ENCODE measurements around the gene SYCP2L. TPM values are rescaled to one million over a fixed set of nuclear protein-coding genes. Genes with fewer than 3 reads are reported as not detected.

The SYCP2L gene
- total RNA-seq, 1 donor, result 0.36 TPM

DNA sequence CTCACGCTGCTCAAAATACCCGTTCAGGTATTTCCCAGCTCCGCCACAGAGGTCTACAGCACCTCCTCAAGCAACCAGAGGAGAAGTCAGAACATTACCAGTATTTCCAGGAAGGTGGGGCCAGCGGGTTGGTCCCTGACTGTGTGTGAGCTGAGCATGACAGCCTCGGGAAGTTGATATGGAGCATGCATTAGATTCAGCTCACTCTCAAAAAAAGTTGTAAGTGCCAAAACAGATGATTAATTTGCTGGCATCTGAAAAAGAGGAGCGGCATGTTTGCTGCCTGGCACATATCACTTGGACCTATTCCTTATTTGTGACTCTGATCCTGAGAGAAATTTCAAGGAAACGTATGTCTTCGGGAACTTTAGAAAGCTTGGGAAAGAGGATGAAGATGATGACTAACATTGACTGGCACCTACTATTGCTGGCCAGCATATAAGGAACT, 125.0 kb downstream of the SYCP2L start:
- H3K79me2 ChIP-seq (ENCODE audit: insufficient read depth, low read length), result no peaks in the 10 kb centered on the region
- no peaks in the 10 kb centered on the region for H3K9me3 ChIP-seq (ENCODE audit: low read depth, low read length)
- H3K36me3 ChIP-seq (ENCODE audit: insufficient read depth, low read length), result no peaks in the 10 kb centered on the region
- H3K4me1 ChIP-seq (ENCODE audit: insufficient read depth, low read length), result peaks cover 11% of the 10 kb centered on the region
- H3K4me3 ChIP-seq (ENCODE audit: insufficient read depth, low read length), result no peak overlapping the region
- peaks cover 10% of the 10 kb centered on the region for H3K27me3 ChIP-seq (ENCODE audit: insufficient read depth, low read length)
- H3K4me2 ChIP-seq (ENCODE audit: insufficient read depth, low read length), result no peak overlapping the region
- no peak overlapping the region for H2AFZ ChIP-seq (ENCODE audit: low read length)
- no peak overlapping the region for H3K27ac ChIP-seq (ENCODE audit: low read depth, low read length)
- DNase-seq (ENCODE audit: insufficient read length, low spot score, missing footprints), result no peak
- TF ChIP-seq, protein P1, sequence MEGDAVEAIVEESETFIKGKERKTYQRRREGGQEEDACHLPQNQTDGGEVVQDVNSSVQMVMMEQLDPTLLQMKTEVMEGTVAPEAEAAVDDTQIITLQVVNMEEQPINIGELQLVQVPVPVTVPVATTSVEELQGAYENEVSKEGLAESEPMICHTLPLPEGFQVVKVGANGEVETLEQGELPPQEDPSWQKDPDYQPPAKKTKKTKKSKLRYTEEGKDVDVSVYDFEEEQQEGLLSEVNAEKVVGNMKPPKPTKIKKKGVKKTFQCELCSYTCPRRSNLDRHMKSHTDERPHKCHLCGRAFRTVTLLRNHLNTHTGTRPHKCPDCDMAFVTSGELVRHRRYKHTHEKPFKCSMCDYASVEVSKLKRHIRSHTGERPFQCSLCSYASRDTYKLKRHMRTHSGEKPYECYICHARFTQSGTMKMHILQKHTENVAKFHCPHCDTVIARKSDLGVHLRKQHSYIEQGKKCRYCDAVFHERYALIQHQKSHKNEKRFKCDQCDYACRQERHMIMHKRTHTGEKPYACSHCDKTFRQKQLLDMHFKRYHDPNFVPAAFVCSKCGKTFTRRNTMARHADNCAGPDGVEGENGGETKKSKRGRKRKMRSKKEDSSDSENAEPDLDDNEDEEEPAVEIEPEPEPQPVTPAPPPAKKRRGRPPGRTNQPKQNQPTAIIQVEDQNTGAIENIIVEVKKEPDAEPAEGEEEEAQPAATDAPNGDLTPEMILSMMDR (IDR thresholded peaks at IDR 0.05; ENCODE audit: extremely low read depth, low read depth, low read length), result no peak
- H4K20me1 ChIP-seq (ENCODE audit: insufficient read depth, low read length), result no peaks in the 10 kb centered on the region

DNA sequence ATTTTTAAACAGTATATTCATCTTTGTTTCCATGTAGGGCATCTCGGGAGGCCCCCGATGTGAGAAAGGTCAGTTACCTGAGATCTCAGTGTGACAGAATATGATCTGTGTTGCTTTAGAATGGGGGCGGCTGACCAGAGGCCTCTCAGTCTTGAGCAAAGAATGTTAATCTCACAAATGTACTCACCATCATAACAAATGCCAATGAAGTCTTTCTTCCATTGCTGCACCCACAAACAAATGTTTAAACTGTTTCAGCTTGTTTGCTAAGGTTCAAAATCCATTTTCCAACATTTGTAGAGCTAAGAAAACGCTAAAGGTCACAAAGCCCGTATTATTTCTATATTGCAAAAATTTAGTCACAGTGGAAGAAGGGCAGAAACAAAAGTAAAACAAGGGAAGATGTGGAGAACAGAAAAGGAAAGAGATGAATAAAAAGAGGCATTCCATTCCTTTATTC, 125.5 kb downstream of the SYCP2L start:
- Histone ChIP-seq H3K27me3 (ENCODE audit: insufficient read depth, low read length) (peaks cover 10% of the 10 kb centered on the region), H3K4me3 (ENCODE audit: insufficient read depth, low read length) (no peak overlapping the region), H3K27ac (ENCODE audit: low read depth, low read length) (no peak overlapping the region), H3K36me3 (ENCODE audit: insufficient read depth, low read length) (no peaks in the 10 kb centered on the region), H3K9me3 (ENCODE audit: low read depth, low read length) (no peaks in the 10 kb centered on the region), H4K20me1 (ENCODE audit: insufficient read depth, low read length) (no peaks in the 10 kb centered on the region), H2AFZ (ENCODE audit: low read length) (no peak overlapping the region), H3K79me2 (ENCODE audit: insufficient read depth, low read length) (no peaks in the 10 kb centered on the region), H3K4me2 (ENCODE audit: insufficient read depth, low read length) (no peak overlapping the region), H3K4me1 (ENCODE audit: insufficient read depth, low read length) (peaks cover 10% of the 10 kb centered on the region)
- no peak for DNase-seq (ENCODE audit: insufficient read length, low spot score, missing footprints)
- TF ChIP-seq, protein P1 (IDR thresholded peaks at IDR 0.05; ENCODE audit: extremely low read depth, low read depth, low read length), result no peak

DNA sequence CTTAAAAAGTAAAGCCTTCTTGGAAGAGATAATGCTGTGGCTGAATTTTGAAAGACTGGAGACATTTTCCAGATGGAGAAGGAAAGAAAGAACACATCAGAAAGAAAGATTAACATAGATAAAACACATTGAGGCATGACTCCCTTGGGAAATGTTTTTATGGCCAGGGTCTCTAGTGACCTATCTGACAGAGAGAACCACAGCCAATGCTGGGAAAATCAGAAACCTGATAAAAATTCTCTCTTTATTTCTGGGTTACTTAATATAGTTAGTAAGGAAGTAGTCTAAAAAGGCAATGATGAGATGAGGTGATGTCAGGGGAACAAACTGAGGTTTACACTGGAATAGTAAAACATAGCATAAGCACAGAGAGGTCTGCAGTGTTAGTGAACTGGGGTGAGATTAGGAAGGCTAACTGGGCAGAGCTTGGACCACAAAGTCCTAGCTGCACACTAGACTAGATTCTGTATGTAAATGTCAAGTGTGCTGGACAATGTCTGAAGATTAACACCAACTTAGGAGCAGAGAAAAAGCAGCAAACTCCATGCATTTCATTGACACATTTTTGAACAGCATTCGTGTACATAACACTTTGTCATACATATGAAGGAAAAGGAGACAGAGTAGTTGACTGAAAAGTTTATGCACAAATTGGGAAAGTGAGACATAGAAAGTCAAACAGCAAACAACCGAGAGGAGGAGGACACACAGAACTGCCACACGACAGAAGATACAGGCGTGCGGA, 126.3 kb downstream of the SYCP2L start:
- TF ChIP-seq, protein P1 (IDR thresholded peaks at IDR 0.05; ENCODE audit: extremely low read depth, low read depth, low read length), result no peak
- no peak overlapping the region for H3K27ac ChIP-seq (ENCODE audit: low read depth, low read length)
- H2AFZ ChIP-seq (ENCODE audit: low read length), result no peak overlapping the region
- H3K4me3 ChIP-seq (ENCODE audit: insufficient read depth, low read length), result no peak overlapping the region
- peaks cover 10% of the 10 kb centered on the region for H3K27me3 ChIP-seq (ENCODE audit: insufficient read depth, low read length)
- no peaks in the 10 kb centered on the region for H3K9me3 ChIP-seq (ENCODE audit: low read depth, low read length)
- H4K20me1 ChIP-seq (ENCODE audit: insufficient read depth, low read length), result no peaks in the 10 kb centered on the region
- no peak for DNase-seq (ENCODE audit: insufficient read length, low spot score, missing footprints)
- H3K79me2 ChIP-seq (ENCODE audit: insufficient read depth, low read length), result no peaks in the 10 kb centered on the region
- H3K4me1 ChIP-seq (ENCODE audit: insufficient read depth, low read length), result peaks cover 8% of the 10 kb centered on the region
- H3K4me2 ChIP-seq (ENCODE audit: insufficient read depth, low read length), result no peak overlapping the region
- H3K36me3 ChIP-seq (ENCODE audit: insufficient read depth, low read length), result no peaks in the 10 kb centered on the region

DNA sequence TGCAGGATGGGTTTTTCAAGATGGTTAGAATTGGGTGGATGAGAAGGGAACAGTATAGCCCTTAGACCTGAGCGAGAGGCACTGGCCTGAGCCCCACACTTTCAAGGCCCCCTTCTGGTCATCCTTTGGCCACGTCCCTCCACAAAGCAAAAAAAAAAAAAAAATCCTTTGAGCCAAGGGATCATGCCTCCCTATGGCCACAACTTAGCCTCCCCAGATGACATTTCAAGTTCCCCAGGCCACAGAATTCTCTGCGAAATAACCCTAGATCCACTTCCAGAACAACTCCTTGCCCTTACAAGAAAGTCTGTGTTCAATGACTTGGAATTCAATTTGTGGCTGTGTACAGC, 126.8 kb downstream of the SYCP2L start:
- Histone ChIP-seq H3K36me3 (ENCODE audit: insufficient read depth, low read length) (no peaks in the 10 kb centered on the region), H3K79me2 (ENCODE audit: insufficient read depth, low read length) (no peaks in the 10 kb centered on the region), H3K27me3 (ENCODE audit: insufficient read depth, low read length) (peaks cover 10% of the 10 kb centered on the region), H3K4me3 (ENCODE audit: insufficient read depth, low read length) (no peak overlapping the region), H3K4me1 (ENCODE audit: insufficient read depth, low read length) (peaks cover 8% of the 10 kb centered on the region), H3K27ac (ENCODE audit: low read depth, low read length) (no peak overlapping the region), H2AFZ (ENCODE audit: low read length) (no peak overlapping the region), H4K20me1 (ENCODE audit: insufficient read depth, low read length) (no peaks in the 10 kb centered on the region), H3K4me2 (ENCODE audit: insufficient read depth, low read length) (no peak overlapping the region), H3K9me3 (ENCODE audit: low read depth, low read length) (no peaks in the 10 kb centered on the region)
- no peak for DNase-seq (ENCODE audit: insufficient read length, low spot score, missing footprints)
- TF ChIP-seq, protein P1 (IDR thresholded peaks at IDR 0.05; ENCODE audit: extremely low read depth, low read depth, low read length), result no peak
